Measurements from ENCODE around the gene TRIAP1. TPM values are rescaled to one million over a fixed set of nuclear protein-coding genes. Genes with fewer than 3 reads are reported as not detected.

Gene TRIAP1
- total RNA-seq, 1 experiment from 2014 or later: 26.1 TPM

- Histone ChIP-seq H3K9me2 (replicated peaks; ENCODE audit: insufficient read depth, low read length) (no peaks in the 10 kb centered on the region), H3K27me3 (ENCODE audit: low read length) (no peaks in the 10 kb centered on the region), H3K4me1 (ENCODE audit: low read length) (peaks cover 5% of the 10 kb centered on the region), H3K27ac (ENCODE audit: low read length) (no peak overlapping the region), H3K4me2 (ENCODE audit: low read depth, low read length, poor library complexity, severe bottlenecking) (no peak overlapping the region), H2AFZ (ENCODE audit: low read length) (no peak overlapping the region), H3K79me2 (ENCODE audit: low read length) (no peaks in the 10 kb centered on the region), H3K4me3 (ENCODE audit: low read length) (no peak overlapping the region), H3K9me3 (ENCODE audit: low read length) (no peaks in the 10 kb centered on the region), H3K36me3 (ENCODE audit: insufficient read depth, low read length) (no peaks in the 10 kb centered on the region), H4K20me1 (ENCODE audit: insufficient read depth, low read depth, low read length) (no peaks in the 10 kb centered on the region), H3K9ac (ENCODE audit: low read length) (no peak overlapping the region)
- no peak for DNase-seq
Measured at GRCh38 chr12:120416490-120417216, 29.5 kb downstream of the TRIAP1 start.

GRCh38 chr12:120413901-120414695, 32.1 kb downstream of the TRIAP1 start:
- Histone ChIP-seq H3K27me3 (ENCODE audit: low read length) (no peaks in the 10 kb centered on the region), H3K4me3 (ENCODE audit: low read length) (no peak overlapping the region), H3K4me1 (ENCODE audit: low read length) (peaks cover 5% of the 10 kb centered on the region), H3K9ac (ENCODE audit: low read length) (no peak overlapping the region), H2AFZ (ENCODE audit: low read length) (no peak overlapping the region), H3K27ac (ENCODE audit: low read length) (no peak overlapping the region), H3K9me2 (replicated peaks; ENCODE audit: insufficient read depth, low read length) (no peaks in the 10 kb centered on the region), H3K4me2 (ENCODE audit: low read depth, low read length, poor library complexity, severe bottlenecking) (no peak overlapping the region), H3K36me3 (ENCODE audit: insufficient read depth, low read length) (no peaks in the 10 kb centered on the region), H3K9me3 (ENCODE audit: low read length) (no peaks in the 10 kb centered on the region), H3K79me2 (ENCODE audit: low read length) (no peaks in the 10 kb centered on the region), H4K20me1 (ENCODE audit: insufficient read depth, low read depth, low read length) (no peaks in the 10 kb centered on the region)
- DNase-seq: no peak

- Histone ChIP-seq H3K9ac (ENCODE audit: low read length) (no peak overlapping the region), H3K4me3 (ENCODE audit: low read length) (no peak overlapping the region), H2AFZ (ENCODE audit: low read length) (no peak overlapping the region), H3K4me1 (ENCODE audit: low read length) (peaks cover 5% of the 10 kb centered on the region), H3K9me3 (ENCODE audit: low read length) (no peaks in the 10 kb centered on the region), H3K27me3 (ENCODE audit: low read length) (no peaks in the 10 kb centered on the region), H3K36me3 (ENCODE audit: insufficient read depth, low read length) (no peaks in the 10 kb centered on the region), H3K4me2 (ENCODE audit: low read depth, low read length, poor library complexity, severe bottlenecking) (no peak overlapping the region), H3K79me2 (ENCODE audit: low read length) (no peaks in the 10 kb centered on the region), H4K20me1 (ENCODE audit: insufficient read depth, low read depth, low read length) (no peaks in the 10 kb centered on the region), H3K9me2 (replicated peaks; ENCODE audit: insufficient read depth, low read length) (no peaks in the 10 kb centered on the region), H3K27ac (ENCODE audit: low read length) (no peak overlapping the region)
- peak; percentile 60 for DNase-seq
Measured at GRCh38 chr12:120412421-120412820, 33.8 kb downstream of the TRIAP1 start.

- no peak overlapping the region for H3K9ac ChIP-seq (ENCODE audit: low read length)
- H3K9me3 ChIP-seq (ENCODE audit: low read length): no peaks in the 10 kb centered on the region
- H3K4me2 ChIP-seq (ENCODE audit: low read depth, low read length, poor library complexity, severe bottlenecking): no peak overlapping the region
- H3K27me3 ChIP-seq (ENCODE audit: low read length): no peaks in the 10 kb centered on the region
- no peaks in the 10 kb centered on the region for H3K36me3 ChIP-seq (ENCODE audit: insufficient read depth, low read length)
- peaks cover 5% of the 10 kb centered on the region for H3K4me1 ChIP-seq (ENCODE audit: low read length)
- no peaks in the 10 kb centered on the region for H3K9me2 ChIP-seq (replicated peaks; ENCODE audit: insufficient read depth, low read length)
- H3K4me3 ChIP-seq (ENCODE audit: low read length): no peak overlapping the region
- no peak overlapping the region for H3K27ac ChIP-seq (ENCODE audit: low read length)
- H3K79me2 ChIP-seq (ENCODE audit: low read length): no peaks in the 10 kb centered on the region
- no peak overlapping the region for H2AFZ ChIP-seq (ENCODE audit: low read length)
- no peak for DNase-seq
- H4K20me1 ChIP-seq (ENCODE audit: insufficient read depth, low read depth, low read length): no peaks in the 10 kb centered on the region
Measured at GRCh38 chr12:120408771-120409170, 37.4 kb downstream of the TRIAP1 start.

GRCh38 chr12:120406553-120406952, 39.6 kb downstream of the TRIAP1 start:
- Histone ChIP-seq H3K79me2 (ENCODE audit: low read length) (no peaks in the 10 kb centered on the region), H3K27ac (ENCODE audit: low read length) (no peak overlapping the region), H3K4me2 (ENCODE audit: low read depth, low read length, poor library complexity, severe bottlenecking) (no peak overlapping the region), H3K4me3 (ENCODE audit: low read length) (no peak overlapping the region), H3K36me3 (ENCODE audit: insufficient read depth, low read length) (no peaks in the 10 kb centered on the region), H3K9me2 (replicated peaks; ENCODE audit: insufficient read depth, low read length) (no peaks in the 10 kb centered on the region), H2AFZ (ENCODE audit: low read length) (no peak overlapping the region), H3K4me1 (ENCODE audit: low read length) (no peaks in the 10 kb centered on the region), H3K9me3 (ENCODE audit: low read length) (no peaks in the 10 kb centered on the region), H3K27me3 (ENCODE audit: low read length) (no peaks in the 10 kb centered on the region), H3K9ac (ENCODE audit: low read length) (no peak overlapping the region), H4K20me1 (ENCODE audit: insufficient read depth, low read depth, low read length) (no peaks in the 10 kb centered on the region)
- DNase-seq: no peak

- H3K4me3 ChIP-seq (ENCODE audit: low read length): no peak overlapping the region
- H3K9ac ChIP-seq (ENCODE audit: low read length): no peak overlapping the region
- no peaks in the 10 kb centered on the region for H3K9me3 ChIP-seq (ENCODE audit: low read length)
- no peaks in the 10 kb centered on the region for H3K79me2 ChIP-seq (ENCODE audit: low read length)
- DNase-seq: no peak
- no peaks in the 10 kb centered on the region for H4K20me1 ChIP-seq (ENCODE audit: insufficient read depth, low read depth, low read length)
- no peak overlapping the region for H2AFZ ChIP-seq (ENCODE audit: low read length)
- H3K36me3 ChIP-seq (ENCODE audit: insufficient read depth, low read length): no peaks in the 10 kb centered on the region
- H3K27me3 ChIP-seq (ENCODE audit: low read length): no peaks in the 10 kb centered on the region
- no peaks in the 10 kb centered on the region for H3K4me1 ChIP-seq (ENCODE audit: low read length)
- no peak overlapping the region for H3K4me2 ChIP-seq (ENCODE audit: low read depth, low read length, poor library complexity, severe bottlenecking)
- H3K27ac ChIP-seq (ENCODE audit: low read length): no peak overlapping the region
- no peaks in the 10 kb centered on the region for H3K9me2 ChIP-seq (replicated peaks; ENCODE audit: insufficient read depth, low read length)
Measured at GRCh38 chr12:120406069-120406468, 40.1 kb downstream of the TRIAP1 start.

- peak; percentile 47 for DNase-seq
- H3K9ac ChIP-seq (ENCODE audit: low read length): no peak overlapping the region
Measured at GRCh38 chr12:120404271-120404670, 41.9 kb downstream of the TRIAP1 start.

GRCh38 chr12:120403869-120404268, 42.3 kb downstream of the TRIAP1 start:
- H3K27me3 ChIP-seq (ENCODE audit: low read length): 0 out of 2 replicates have a peak, but pooled peaks cover 2% of the 10 kb centered on the region

More at GRCh38 chr12:120404271-120404670, 41.9 kb downstream of the TRIAP1 start:
- Histone ChIP-seq H3K4me1 (ENCODE audit: low read length) (peaks cover 5% of the 10 kb centered on the region), H3K27ac (ENCODE audit: low read length) (no peak overlapping the region), H3K9me3 (ENCODE audit: low read length) (no peaks in the 10 kb centered on the region), H3K4me2 (ENCODE audit: low read depth, low read length, poor library complexity, severe bottlenecking) (no peak overlapping the region), H3K9me2 (replicated peaks; ENCODE audit: insufficient read depth, low read length) (no peaks in the 10 kb centered on the region), H3K4me3 (ENCODE audit: low read length) (no peak overlapping the region), H2AFZ (ENCODE audit: low read length) (no peak overlapping the region), H3K27me3 (ENCODE audit: low read length) (0 out of 2 replicates have a peak, but pooled peaks cover 2% of the 10 kb centered on the region), H3K79me2 (ENCODE audit: low read length) (no peaks in the 10 kb centered on the region), H4K20me1 (ENCODE audit: insufficient read depth, low read depth, low read length) (no peaks in the 10 kb centered on the region), H3K36me3 (ENCODE audit: insufficient read depth, low read length) (no peaks in the 10 kb centered on the region)

More at GRCh38 chr12:120403869-120404268, 42.3 kb downstream of the TRIAP1 start:
- Histone ChIP-seq H3K36me3 (ENCODE audit: insufficient read depth, low read length) (no peaks in the 10 kb centered on the region), H2AFZ (ENCODE audit: low read length) (no peak overlapping the region), H3K4me1 (ENCODE audit: low read length) (peaks cover 6% of the 10 kb centered on the region), H3K79me2 (ENCODE audit: low read length) (no peaks in the 10 kb centered on the region), H3K4me2 (ENCODE audit: low read depth, low read length, poor library complexity, severe bottlenecking) (no peak overlapping the region), H3K27ac (ENCODE audit: low read length) (no peak overlapping the region), H3K9me2 (replicated peaks; ENCODE audit: insufficient read depth, low read length) (no peaks in the 10 kb centered on the region), H3K4me3 (ENCODE audit: low read length) (no peak overlapping the region), H3K9ac (ENCODE audit: low read length) (no peak overlapping the region), H3K9me3 (ENCODE audit: low read length) (no peaks in the 10 kb centered on the region), H4K20me1 (ENCODE audit: insufficient read depth, low read depth, low read length) (no peaks in the 10 kb centered on the region)
- no peak for DNase-seq

Measured in Karpas-422 (cell line).